Stimulated activated CD4-positive, alpha-beta T cell treated with anti-CD3 and anti-CD28 coated beads, Interleukin-1b, Interleukin-23, amount 100 ng/mL, for 4 hours (primary cell): ENCODE results near the gene ATP6V1A.
A peak's percentile ranks its signal among the peaks of the same experiment; 100 is the strongest.

Source experiments
- DNase-seq, 2 donors: peaks; one replicate each; pipeline ENCODE4 v3.0.0-alpha.2; 2020; ENCODE audit warnings: low read depth in 2 of 2

Gene ATP6V1A

GRCh38 chr3:113747283-113748046 lies 630 bp downstream of the ATP6V1A start:
- peak; percentile 13 to 18 for DNase-seq

- DNase-seq = no peak
Measured at GRCh38 chr3:113751141-113751540, 4.3 kb downstream of the ATP6V1A start.

DNA sequence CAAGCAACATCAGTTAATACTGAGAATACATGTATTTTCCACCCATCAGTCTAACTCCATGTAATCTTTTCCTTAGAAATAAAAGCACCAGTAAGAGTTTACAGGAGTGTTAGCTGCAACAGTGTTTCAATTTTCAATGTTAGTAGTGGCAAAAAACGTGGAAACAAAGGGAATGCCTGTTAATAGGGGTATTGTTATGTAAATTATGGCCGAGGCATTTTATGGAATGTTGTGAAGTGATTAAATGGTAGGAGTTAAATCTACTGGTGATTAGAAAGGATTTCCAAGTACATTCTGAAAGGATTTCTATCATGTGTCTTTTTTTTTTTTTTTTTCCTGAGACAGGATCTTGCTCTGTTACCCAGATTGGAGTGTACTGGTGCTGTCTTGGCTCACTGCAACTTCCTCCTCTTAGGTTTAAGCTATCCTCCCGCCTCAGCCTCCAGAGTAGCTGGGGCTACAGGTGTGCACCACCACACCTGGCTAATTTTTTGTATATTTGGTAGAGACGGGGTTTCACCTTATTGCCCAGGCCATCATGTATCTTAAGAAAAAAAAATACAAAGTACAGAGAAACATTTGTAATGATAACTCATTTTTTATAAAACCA lies 6.6 kb downstream of the ATP6V1A start:
- DNase-seq = no peak

DNA sequence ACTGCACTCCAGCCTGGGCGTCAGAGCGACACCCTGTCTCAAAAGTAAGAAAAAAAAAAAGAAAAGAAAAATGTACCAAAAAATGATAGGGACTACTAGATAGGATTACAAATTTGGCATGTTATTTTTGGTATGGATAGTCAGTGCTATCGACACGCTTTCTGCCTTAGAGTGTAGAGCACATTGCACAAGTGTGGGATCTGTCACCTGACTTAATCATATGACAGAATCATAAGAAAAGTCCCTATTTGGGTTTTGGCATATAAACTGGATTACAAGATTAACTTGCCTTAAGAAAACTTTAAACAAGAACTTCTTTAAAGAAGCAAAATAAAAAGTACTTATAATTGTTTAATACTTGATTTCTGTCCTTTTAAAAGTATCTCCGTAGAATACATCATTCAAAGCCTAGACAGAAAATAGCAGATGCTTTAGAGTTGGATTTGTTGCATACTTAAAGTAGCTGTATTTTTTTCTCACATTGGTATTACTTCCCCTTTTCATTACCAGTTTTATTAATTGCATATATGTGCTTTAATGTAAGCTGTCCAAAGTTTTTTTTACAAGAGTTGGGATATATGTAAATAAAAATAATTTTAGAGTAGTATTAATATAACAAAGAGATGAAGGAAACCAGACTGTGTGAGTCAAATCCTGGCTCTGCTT lies 7.8 kb downstream of the ATP6V1A start:
- no peak for DNase-seq

DNA sequence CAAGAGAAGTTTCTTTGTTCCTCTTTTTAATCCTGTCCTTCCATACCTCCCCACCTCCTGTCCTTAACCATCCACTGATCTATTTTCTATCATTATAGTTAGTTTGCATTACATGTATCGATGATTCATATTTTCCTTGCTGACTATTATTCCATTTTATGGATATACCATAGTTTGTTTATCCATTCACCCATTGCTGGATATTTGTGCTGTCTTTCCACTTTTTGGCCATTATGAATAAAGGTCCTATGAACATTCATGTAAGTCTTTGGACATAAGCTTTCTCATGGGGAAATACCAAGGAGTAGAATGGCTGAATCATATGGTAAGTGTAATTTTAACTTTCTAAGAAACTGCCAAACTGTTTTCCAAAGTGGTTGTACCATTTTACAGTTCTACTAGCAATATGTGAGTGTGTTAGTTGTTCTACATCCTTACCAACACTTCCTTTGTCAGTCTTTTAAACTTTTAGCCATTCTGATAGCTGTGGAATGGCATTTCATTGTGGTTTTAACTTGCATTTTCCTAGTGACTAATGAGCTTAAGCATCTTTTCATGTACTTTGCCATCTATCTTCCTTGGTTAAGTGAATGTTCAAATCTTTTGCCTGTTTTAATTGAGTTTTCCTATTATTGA lies 11.7 kb downstream of the ATP6V1A start:
- no peak for DNase-seq

DNA sequence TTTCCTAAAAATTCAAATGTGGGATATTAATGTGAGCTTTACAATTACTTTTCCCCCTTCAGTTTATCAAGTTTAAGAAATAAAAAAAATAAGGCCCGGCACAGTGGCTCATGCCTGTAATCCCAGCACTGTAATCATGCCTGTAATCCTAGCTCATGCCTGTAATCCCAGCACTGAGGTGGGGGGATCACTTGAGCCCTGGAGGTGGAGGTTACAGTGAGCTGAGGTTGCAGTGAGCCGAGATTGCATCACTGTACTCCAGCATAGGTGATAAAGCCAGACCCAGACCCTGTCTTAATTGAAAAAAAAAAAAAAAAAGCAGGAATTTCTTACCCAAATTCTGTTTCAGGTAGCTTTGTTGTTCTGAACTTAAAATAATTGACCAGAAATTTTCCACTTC lies 17.9 kb downstream of the ATP6V1A start:
- no peak for DNase-seq

GRCh38 chr3:113769551-113769950 lies 22.7 kb downstream of the ATP6V1A start:
- no peak for DNase-seq

- DNase-seq = no peak
Measured at GRCh38 chr3:113771993-113772392, 25.2 kb downstream of the ATP6V1A start.

GRCh38 chr3:113773381-113773780 lies 26.5 kb downstream of the ATP6V1A start:
- DNase-seq = no peak

DNA sequence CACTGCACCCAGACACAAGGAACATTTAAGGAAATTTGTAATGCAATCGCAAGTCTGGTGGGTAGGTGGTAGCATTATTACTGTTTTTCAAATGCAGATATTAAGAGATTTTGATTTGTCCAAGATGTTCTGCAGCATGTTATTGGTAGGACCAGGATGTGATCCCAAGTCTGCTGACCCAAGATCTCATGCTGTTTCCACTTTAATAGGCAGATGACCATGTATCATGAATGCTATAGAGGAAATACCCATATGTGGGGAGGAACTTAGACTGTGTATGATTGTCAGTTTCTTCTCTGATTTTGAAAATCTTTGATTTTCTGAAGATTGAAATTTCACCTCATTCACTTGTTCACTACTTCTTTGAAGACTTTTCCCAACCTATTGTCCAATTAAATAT lies 28.7 kb downstream of the ATP6V1A start:
- DNase-seq = no peak

GRCh38 chr3:113776564-113776963 lies 29.7 kb downstream of the ATP6V1A start:
- no peak for DNase-seq

- DNase-seq = no peak
Measured at GRCh38 chr3:113783463-113783862, 36.6 kb downstream of the ATP6V1A start.

DNA sequence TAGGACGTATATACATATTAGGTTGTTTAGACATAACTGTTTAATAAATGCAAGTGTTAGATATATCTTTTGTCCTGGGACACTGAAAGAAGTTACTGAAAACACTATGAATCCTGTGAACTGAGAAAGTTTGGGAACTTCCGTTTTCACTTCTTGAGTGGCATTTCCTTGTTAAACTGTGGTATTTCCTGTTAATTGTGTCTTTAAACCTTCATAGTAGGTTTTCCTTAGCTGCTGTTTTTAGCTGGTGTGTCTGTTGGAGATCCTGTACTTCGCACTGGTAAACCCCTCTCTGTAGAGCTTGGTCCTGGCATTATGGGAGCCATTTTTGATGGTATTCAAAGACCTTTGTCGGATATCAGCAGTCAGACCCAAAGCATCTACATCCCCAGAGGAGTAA lies 37.1 kb downstream of the ATP6V1A start:
- DNase-seq = no peak

GRCh38 chr3:113791381-113791780 lies 44.5 kb downstream of the ATP6V1A start:
- DNase-seq = no peak

GRCh38 chr3:113794526-113794925 lies 47.7 kb downstream of the ATP6V1A start:
- DNase-seq = no peak

- no peak for DNase-seq
Measured at GRCh38 chr3:113795693-113796092, 48.9 kb downstream of the ATP6V1A start.

DNA sequence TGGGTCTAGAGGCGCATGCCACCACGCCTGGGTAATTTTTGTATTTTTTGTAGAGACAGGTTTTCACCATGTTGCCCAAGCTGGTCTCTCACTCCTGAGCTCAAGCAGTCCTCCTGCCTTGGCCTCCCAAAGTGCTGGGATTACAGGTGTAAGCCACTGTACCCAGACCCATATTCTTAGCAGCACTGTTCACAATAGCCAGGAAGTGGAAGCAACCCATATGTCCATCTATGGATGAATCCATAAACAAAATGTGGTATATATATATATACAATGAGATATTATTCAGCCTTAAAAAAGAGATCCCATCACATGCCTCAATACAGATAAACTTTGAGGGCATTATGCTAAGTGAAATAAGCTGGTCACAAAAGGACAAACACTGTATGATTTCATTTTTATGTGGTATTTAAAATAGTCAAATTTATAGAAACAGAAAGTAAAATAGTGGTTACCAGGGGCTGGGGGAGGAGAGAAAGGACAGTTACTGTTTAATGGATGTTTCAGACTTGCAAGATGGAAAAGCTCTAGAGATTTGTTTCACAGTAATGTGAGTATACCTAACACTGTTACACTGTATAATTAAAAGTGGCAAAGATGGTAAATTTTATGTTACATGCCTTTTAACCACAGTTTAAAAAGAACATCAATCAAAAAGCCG lies 56.1 kb downstream of the ATP6V1A start:
- no peak for DNase-seq

DNA sequence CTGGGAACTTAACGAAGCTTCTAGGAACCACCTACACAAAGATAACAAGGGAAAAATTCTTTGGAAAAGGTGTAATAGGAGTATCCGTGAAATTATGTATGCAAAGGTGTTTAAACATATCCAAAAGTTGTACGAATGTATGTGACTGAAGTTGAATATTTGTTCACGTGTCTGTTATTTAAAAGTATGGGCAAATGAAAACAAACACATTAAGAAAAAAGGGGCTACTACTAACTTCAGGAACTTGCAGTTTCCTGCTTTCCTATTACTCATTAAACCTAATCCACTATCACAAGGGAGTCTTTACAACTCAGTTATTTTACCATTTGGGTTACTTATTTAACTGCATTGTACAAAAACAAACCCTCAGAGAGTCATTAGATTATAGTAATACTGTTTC lies 57.8 kb downstream of the ATP6V1A start:
- DNase-seq = no peak

- no peak for DNase-seq
Measured at GRCh38 chr3:113805249-113805648, 58.4 kb downstream of the ATP6V1A start.

DNA sequence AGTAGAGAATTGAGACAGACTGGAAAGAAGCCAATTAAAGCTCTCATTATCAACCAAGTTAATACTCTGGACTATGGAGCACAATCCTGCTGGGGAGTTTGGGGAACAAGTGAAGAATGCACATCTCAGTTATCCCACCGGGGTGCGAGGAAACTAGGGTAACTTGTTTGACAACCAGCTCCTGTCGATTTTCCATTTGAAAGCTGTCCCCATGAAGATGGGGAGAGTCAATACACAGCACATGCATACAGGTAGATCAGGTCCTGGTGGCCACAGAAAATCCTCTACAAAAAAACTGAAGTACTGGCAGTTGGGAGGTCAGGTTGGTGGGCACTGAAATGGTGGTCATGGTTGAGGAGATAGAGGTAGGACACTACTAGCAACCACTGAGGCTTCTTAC lies 66.0 kb downstream of the ATP6V1A start:
- no peak for DNase-seq

DNA sequence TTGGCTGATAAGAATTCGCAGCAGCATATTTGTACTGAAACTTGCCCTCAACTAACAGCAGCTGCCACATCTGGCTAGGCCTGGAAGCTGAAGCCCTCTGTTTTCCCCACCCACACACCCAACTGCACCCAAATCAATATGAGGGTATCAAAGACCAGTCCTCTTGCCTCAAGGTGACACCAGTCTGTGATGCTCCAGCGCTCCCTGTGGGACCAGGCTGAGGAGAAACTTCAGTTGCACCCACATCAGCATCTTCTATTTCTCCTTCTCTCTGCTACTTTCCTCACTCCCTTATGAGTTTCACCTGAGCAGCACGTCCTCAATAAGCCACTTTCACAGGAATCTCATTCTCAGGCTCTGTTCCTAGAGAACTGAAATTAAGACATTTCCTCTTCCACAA lies 73.0 kb downstream of the ATP6V1A start:
- DNase-seq = no peak

DNA sequence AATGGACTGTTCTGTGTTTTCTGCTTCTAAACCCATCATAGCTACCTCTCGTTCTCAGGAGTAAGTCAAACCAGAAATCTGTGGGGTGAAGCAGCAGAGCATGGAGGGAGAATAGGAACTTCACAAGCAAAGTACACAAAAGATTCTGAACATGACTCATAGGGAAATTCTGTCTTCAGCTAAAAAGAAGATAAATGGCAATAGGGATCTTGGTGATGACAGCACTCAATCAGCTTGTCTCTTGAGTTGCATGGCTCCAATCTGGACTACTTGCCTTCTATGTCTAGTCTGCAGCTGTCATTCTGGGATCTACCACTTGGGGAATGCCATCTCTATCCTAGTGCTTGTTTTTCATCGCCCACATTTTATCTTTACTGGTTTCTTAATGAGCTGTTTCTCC lies 78.3 kb downstream of the ATP6V1A start:
- DNase-seq = no peak
